G401 (cell line): ENCODE measurements around the gene MRPL33. TPM values are rescaled to one million over a fixed set of nuclear protein-coding genes. Genes with fewer than 3 reads are reported as not detected.
A peak's percentile ranks its signal among the peaks of the same experiment; 100 is the strongest.
"Not testable (repeated sequence)": the region's sequence is repeated elsewhere in the genome, so short reads cannot be mapped to it uniquely, and the experiment has no call there.

Experiments
- DNase-seq: peaks from one replicate; pipeline ENCODE4 v3.0.0-alpha.2; 2015; ENCODE audit warnings: low spot score
- in situ Hi-C: cut with HindIII; loops from 2 replicates; pipeline ENCODE4 v1.10.0; 2016; ENCODE audit warnings: low sequenced_read_pairs, mixed read lengths
- total RNA-seq: library from RNA; depleted of rRNA; stranded (reverse); fragments of >200 nt; shearing (Covaris generic); gene quantifications from 2 replicates; pipeline ENCODE4 v1.2.3, GENCODE V29; 2014

The MRPL33 gene
- total RNA-seq, 1 experiment from 2014 or later: 139 TPM

- no peak for DNase-seq
- in situ Hi-C loops: no loop called here
Measured at GRCh38 chr2:27738349-27739057, 33.0 kb upstream of the MRPL33 start.

- no peak for DNase-seq
- in situ Hi-C loops: no loop called here
Measured at GRCh38 chr2:27739058-27739373, 32.5 kb upstream of the MRPL33 start.

- DNase-seq: no peak
- in situ Hi-C loops: no loop called here
Measured at GRCh38 chr2:27741673-27742072, 29.8 kb upstream of the MRPL33 start.

GRCh38 chr2:27742571-27742970, 28.9 kb upstream of the MRPL33 start:
- no peak for DNase-seq
- in situ Hi-C loops: no loop called here

GRCh38 chr2:27745494-27745893, 26.0 kb upstream of the MRPL33 start:
- DNase-seq, in situ Hi-C loops: not testable (repeated sequence)

GRCh38 chr2:27746325-27746724, 25.2 kb upstream of the MRPL33 start:
- no peak for DNase-seq
- in situ Hi-C loops: no loop called here

GRCh38 chr2:27747827-27748352, 23.6 kb upstream of the MRPL33 start:
- in situ Hi-C loops: no loop called here
- DNase-seq: no peak

GRCh38 chr2:27748803-27749554, 22.5 kb upstream of the MRPL33 start:
- in situ Hi-C loops, DNase-seq: not testable (repeated sequence)

GRCh38 chr2:27751377-27751776, 20.1 kb upstream of the MRPL33 start:
- in situ Hi-C loops: no loop called here
- no peak for DNase-seq

GRCh38 chr2:27752551-27753237, 18.8 kb upstream of the MRPL33 start:
- DNase-seq: no peak
- in situ Hi-C loops: no loop called here

GRCh38 chr2:27754138-27754588, 17.4 kb upstream of the MRPL33 start:
- peak; percentile 56 for DNase-seq
- in situ Hi-C loops: no loop called here

GRCh38 chr2:27754831-27755230, 16.7 kb upstream of the MRPL33 start:
- no peak for DNase-seq
- in situ Hi-C loops: no loop called here

GRCh38 chr2:27756091-27756490, 15.4 kb upstream of the MRPL33 start:
- in situ Hi-C loops: no loop called here
- DNase-seq: no peak

GRCh38 chr2:27756544-27757498, 14.7 kb upstream of the MRPL33 start:
- in situ Hi-C loops: no loop called here
- DNase-seq: no peak

GRCh38 chr2:27762951-27763906, 8.3 kb upstream of the MRPL33 start:
- no peak for DNase-seq
- in situ Hi-C loops: no loop called here

- in situ Hi-C loops: no loop called here
- DNase-seq: no peak
Measured at GRCh38 chr2:27763907-27764267, 7.6 kb upstream of the MRPL33 start.

GRCh38 chr2:27764526-27764925, 7.0 kb upstream of the MRPL33 start:
- DNase-seq, in situ Hi-C loops: not testable (repeated sequence)
